SH-SY5Y (cell line): ENCODE results near the gene EIF4A2.

ENCODE experiments used
- GATA2 ChIP-seq: IDR thresholded peaks from 2 replicates; pipeline ENCODE4 v1.6.1; 2011; ENCODE audit warnings: mild to moderate bottlenecking, low read depth, low read length
- GATA3 ChIP-seq: IDR thresholded peaks from 2 replicates; pipeline ENCODE4 v1.6.1; 2011; ENCODE audit warnings: low read depth, mild to moderate bottlenecking, low read length, moderate library complexity

EIF4A2 gene

DNA sequence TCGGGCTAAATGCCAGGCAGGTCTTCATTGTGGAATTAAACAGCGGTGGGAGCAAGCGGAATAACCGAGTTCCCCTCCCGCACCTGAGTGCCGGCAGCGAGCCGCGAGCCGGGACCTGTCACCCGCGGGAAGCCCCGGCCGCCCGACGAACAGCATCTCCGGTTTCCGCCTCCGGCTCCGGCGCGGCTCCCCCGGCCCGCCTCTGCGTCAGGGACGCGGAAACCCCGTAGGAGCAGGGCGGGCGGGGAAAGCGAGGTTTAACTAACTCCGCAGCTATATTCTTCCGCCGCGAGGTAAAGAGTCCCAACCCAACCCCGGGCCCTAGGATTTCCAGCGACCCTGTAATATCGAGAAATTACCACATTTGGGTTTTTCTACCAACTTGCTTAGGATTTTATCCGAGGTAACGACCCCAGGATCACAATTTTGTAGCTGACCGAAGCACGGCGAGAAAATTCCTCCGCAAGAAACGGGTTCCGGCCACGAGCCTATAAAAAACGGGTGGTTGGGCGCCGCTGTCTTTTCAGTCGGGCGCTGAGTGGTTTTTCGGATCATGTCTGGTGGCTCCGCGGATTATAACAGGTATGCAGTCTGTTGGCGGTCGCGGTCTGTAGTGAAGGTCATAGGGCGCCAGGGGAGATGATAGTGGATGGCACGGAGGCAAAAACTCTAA, at the start of gene EIF4A2:
EIF4A2 (plus strand) TSS at position 520 of the 673 bp plus-strand sequence; CDS start at position 554, 34 bp downstream.
- no peak for TF ChIP-seq GATA2
- TF ChIP-seq GATA3, result no peak

DNA sequence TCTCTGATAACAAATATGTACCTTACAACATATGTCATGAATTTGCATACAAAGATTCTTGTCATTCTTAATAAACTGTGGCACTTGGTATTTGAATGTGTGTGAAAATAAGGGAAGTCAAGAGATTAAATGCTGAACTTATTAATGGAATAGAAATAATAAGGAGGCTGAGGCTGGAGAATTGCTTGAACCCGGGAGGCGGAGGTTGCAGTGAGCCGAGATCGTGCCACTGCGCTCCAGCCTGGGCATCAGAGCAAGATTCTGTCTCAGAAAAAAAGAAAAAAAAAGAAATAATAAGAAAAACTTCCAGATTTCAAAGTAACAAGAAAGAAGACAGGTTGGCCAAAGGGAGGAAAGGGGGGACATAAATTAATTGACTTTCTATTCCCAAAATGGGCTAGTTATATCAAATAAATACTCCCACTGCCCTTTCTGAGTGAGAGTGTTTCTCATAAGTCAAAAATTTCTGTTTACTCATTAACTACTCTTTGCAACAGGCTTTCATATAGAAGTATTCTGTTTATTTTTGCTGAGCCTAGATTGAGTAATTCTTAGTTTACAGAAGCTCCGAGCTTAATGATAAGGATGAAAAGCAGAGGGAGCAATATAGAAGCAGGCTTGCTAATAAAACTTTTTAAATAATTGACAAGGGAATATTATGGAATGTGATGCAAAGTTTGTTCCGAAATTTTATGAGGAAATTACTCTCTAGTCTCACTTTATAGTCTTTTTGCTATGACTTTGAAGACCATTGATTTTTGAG, 40.6 kb upstream of the EIF4A2 start:
- no peak for TF ChIP-seq GATA2
- no peak for TF ChIP-seq GATA3

DNA sequence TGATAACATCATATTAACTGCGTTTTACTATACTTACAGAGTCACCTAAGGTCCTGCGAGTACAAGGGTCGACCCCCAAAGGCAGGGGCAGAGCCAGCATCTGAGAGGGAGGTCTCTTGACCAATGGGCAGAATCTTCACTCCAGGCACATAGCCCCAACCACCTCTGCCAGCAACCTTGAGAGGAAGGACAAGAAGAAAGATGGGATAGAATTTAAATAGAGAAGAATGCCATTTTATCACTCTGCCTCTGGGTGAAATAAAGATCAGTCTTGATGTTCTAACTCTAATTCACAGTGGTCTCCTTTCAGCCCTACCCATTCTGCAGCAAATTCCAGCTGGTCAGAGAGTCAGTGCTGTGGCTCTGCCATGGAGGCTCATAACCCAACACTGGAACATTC, 39.7 kb upstream of the EIF4A2 start:
- TF ChIP-seq GATA2, result no peak
- TF ChIP-seq GATA3, result no peak

DNA sequence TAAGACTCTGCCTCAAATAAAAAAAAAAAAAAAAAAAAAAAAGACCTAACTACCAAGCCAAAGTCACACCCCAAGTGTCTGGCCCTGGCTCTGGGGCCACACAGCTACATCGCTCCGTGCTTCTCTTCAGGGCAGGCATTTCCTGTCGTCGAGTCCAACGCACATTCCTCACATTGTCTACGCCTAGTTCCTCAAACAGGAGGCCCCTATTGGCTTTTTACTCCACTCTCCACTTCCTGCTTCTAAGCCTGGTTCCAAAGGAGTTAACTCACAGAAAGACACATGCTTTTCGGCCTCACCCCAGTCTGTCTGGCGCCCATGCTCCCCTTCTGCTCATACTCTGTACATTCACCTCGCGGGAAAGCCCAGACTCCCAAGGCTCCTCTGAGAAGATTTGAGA, 37.4 kb upstream of the EIF4A2 start:
- no peak for TF ChIP-seq GATA3
- TF ChIP-seq GATA2, result no peak

DNA sequence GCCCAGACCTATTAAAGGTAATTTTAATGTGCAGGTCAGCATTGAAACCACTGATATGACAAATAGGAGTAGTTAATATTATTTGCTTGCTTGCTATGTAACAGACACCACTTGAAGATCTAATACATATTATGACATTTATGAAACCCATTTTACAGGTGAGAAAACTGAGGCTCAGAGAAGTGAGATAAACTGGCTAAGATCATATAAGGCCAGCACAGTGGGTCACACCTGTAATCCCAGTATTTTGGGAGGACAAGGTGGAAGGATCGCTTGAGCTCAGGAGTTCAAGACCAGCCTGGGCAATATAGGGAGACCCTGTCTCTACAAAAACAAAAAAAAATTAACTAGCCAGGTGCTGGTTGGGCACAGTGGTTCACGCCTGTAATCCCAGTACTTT, 33.1 kb upstream of the EIF4A2 start:
- TF ChIP-seq GATA2, result no peak
- TF ChIP-seq GATA3, result no peak

DNA sequence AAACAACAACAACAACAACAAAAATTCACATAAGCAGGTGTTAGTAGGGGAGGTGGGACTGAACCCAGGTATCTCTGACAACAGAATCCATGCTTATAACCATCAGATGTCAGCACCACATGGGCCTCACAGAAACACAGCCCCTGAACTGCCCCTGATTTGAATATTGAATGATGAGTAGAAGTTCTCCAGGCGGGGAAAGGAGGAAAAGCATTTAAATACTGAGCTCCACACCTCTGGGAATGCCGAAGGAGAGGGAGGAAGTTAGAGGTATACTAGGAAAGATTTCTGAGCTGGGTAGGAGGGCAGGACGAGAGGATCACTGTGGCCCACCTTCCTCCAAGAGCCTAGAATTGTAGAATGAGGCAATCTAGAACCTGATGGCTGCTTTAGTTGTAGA, 31.9 kb upstream of the EIF4A2 start:
- TF ChIP-seq GATA2, result no peak
- TF ChIP-seq GATA3, result no peak

DNA sequence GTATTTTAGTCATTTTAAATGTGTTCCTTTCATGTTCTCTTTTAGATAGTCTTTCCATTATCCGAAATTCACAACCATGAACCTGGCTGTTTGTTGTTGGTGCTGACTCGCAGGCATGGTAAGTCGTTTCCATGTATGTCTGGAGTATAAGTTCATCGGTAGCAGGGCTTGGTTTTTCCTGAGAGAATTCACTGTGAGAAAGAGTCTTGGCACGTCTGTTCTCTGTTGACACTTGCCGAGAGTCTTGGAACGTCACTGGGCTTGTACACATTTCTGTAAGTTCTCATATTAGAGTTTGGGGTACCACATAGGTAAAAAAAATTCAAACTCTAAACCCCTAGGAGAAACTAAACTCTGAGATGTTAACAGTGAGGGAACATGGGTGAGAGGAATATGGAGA, 29.4 kb upstream of the EIF4A2 start:
- TF ChIP-seq GATA3 (no peak), GATA2 (no peak)

DNA sequence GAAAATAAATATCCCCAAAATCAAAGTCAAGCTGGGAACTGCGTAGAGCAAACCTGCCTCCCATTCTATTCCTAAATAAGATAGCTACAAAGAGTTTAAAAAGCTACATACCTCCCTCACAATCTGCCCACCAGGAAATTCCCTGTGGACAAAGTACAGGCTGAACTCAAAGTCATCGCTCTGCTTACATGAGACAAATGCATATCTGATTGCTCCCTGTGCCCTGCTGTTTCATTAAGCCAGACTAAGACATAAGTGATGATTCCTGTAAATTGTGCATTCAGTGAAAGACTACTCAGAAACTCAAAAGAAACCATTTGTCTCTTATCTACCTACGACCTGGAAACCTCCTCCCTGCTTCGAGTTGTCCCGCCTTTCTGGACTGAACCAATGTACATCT, 28.5 kb upstream of the EIF4A2 start:
- TF ChIP-seq GATA2, result no peak

DNA sequence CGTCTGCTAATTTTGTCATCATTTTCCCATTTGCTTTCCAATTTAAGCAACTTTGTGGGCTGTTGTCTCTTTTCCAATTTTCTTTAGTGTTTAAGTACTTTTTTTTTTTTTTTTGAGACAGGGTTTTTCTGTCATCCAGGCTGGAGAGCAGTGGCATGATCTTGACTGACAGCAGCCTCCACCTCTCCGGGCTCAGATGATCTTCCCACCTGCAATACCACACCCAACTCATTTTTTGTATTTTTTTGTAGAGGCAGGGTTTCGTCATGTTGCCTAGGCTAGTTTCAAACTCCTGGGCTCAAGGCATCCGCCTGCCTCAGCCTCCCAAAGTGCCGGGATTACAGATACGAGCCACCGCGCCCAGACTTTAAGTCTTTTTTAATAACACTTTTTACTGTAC, 26.2 kb upstream of the EIF4A2 start:
- TF ChIP-seq GATA2 (no peak), GATA3 (no peak)

DNA sequence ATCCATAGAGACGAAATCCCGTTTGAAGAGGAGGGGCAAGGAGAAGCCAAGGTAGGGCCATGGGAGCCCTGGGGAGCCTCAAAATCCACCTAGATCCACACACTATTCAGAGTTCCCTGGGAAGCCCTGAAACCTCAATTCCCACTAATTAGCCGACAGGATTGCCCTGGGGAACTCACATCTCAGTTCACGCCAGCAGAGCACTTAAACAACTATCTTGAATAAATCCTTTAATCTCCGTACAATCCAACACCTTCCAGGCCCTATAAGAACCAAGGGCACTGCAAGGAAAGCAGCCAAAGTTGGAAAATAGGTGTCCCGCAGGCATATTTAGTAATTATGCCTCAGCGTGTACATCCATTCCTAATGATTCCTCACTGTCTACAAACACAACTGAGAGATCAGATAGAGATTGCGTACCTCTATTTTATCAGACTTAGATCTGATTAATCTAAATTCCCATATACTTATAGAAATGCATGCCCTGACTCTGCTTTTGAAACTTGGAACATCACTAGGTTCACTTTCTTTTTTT, 25.6 kb upstream of the EIF4A2 start:
- TF ChIP-seq GATA3, result no peak
- TF ChIP-seq GATA2, result no peak

DNA sequence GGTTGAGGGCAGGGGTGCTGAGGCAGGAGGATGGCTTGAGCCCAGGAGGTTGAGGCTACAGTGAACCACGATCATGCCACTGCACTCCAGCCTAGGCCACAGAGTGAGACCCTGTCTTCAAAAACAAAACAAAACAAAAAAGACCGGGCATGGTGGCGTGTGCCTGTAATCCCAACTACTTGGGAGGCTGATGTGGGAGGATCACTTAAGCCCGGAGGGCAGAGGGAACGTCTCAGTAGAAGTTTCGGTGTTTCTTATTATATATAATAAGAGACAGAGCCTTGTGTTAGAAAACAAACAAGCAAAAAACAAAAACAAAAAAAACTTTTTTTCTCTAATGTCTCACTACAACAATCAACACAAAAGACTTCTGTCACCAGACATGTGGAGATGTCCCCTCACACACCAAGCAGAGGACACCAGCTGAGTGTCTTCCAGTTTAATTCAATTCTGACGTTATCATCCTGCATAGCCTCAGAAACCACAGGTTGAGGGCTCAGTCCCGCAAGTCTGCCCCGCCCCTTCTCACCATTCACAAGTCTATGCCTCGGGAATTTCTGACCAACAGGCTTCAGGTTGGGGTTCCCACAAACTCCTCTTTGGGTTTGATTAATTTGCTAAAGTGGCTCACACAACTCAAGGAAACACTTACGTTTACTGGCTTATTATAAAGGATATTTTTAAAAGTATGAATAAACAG, 24.0 kb upstream of the EIF4A2 start:
- TF ChIP-seq GATA3, result no peak
- no peak for TF ChIP-seq GATA2

DNA sequence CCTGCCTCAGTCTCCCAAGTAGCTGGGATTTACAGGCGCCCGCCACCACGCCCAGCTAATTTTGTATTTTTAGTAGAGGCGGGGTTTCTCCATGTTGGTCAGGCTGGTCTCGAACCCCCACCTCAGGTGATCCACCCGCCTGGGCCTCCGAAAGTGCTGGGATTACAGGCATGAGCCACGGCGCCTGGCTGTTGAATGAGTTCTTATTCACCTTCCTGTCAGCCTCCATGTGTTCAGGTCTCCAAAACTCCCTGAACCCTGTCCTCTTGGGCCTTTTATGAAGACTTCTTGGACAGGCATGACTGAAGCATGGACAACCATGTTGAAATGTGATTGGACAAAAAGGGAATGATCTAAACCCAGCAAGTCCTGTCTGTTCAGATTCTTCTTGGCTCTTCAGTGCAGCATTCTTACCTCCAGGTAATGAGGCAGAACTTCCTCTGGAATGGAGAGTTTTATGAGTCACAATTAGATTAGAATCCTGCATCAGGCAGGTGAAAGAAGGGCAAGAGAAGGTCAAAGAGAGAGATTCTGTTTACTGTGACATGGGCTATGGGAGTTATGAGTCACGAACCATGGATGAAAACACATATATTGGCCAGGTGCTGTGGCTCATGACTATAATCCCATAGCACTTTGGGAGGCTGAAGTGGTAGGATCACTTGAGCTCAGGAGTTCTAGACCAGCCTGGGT, 23.1 kb upstream of the EIF4A2 start:
- TF ChIP-seq GATA3 (no peak), GATA2 (no peak)

DNA sequence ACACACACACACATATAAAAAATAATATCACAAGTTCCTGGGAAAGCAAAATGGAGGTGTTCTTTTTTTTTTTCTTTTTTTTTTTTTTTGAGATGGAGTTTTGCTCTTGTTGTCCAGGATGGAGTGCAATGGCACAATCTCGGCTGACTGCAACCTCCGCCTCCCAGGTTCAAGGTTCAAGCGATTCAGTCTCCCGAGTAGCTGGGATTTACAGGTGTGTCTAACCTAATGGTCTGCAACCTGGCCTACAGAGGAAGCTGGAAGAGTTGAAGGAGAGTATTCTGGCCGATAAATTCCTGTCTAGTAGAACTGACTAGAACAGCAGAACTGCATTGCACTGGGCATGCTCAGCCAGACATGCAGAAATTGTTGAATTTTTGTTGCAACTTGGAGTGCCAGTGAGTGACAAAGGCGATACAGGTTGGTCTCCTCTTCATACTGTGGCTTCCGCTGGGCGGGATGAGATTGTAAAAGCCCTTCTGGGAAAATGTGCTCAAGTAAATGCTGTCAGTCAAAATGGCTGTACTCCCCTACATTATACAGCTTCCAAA, 22.4 kb upstream of the EIF4A2 start:
- TF ChIP-seq GATA3 (no peak), GATA2 (no peak)

DNA sequence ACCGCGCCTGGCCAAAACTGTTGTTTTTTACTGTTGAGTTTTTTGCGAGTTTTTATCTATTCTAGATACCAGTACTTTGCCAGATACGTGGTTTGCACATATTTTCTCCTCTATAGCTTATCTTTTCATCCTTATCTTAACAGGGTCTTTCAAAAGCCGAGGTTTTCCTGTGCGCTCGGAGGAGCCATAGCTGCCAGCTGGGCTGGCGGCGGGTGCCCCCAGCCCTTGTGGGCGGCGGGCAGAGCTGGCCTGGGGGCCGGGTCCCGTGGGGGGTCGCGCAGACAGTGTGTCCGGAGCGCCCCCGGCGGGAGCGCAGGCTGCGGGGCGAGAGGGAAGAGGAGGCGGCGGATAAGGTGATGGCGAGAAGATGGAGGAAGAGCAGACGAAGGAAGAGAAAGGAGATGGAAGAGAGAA, 11.1 kb upstream of the EIF4A2 start:
- TF ChIP-seq GATA3 (no peak), GATA2 (no peak)
